NCI-H69 (cell line): Measurements from ENCODE around the gene PLIN3.
A peak's percentile ranks its signal among the peaks of the same experiment; 100 is the strongest.
"Not testable (repeated sequence)": the region's sequence is repeated elsewhere in the genome, so short reads cannot be mapped to it uniquely, and the experiment has no call there.

Experiments
- DNase-seq: peaks from one replicate; lab custom pipeline; 2025; lab: John Stamatoyannopoulos, UW

The PLIN3 gene

GRCh38 chr19:4847190-4847973, 20.1 kb downstream of the PLIN3 start:
- DNase-seq: no peak

- DNase-seq: peak; percentile 25
Measured at GRCh38 chr19:4845975-4846374, 21.5 kb downstream of the PLIN3 start.

GRCh38 chr19:4844348-4845179, 22.9 kb downstream of the PLIN3 start:
- no peak for DNase-seq

GRCh38 chr19:4843647-4843965, 23.9 kb downstream of the PLIN3 start:
- no peak for DNase-seq

GRCh38 chr19:4839192-4839591, 28.3 kb downstream of the PLIN3 start:
- no peak for DNase-seq

GRCh38 chr19:4832776-4833175, 34.7 kb downstream of the PLIN3 start:
- DNase-seq: no peak

GRCh38 chr19:4831979-4832340, 35.5 kb downstream of the PLIN3 start:
- not testable (repeated sequence) for DNase-seq

GRCh38 chr19:4831304-4831978, 36.0 kb downstream of the PLIN3 start, which contains the start of gene TICAM1:
TICAM1 (minus strand) TSS chr19:4831712; CDS start chr19:4818377, 13,335 bp downstream.
- peak; percentile 47 for DNase-seq

GRCh38 chr19:4830768-4831265, 36.6 kb downstream of the PLIN3 start:
- DNase-seq: no peak

- no peak for DNase-seq
Measured at GRCh38 chr19:4830332-4830731, 37.1 kb downstream of the PLIN3 start.

GRCh38 chr19:4829001-4829712, 38.3 kb downstream of the PLIN3 start:
- no peak for DNase-seq

GRCh38 chr19:4823577-4823976, 43.9 kb downstream of the PLIN3 start:
- DNase-seq: no peak

GRCh38 chr19:4822354-4822753, 45.1 kb downstream of the PLIN3 start:
- not testable (repeated sequence) for DNase-seq

- DNase-seq: no peak
Measured at GRCh38 chr19:4821265-4821664, 46.2 kb downstream of the PLIN3 start.

GRCh38 chr19:4817467-4818277, 49.8 kb downstream of the PLIN3 start:
- no peak for DNase-seq

GRCh38 chr19:4816950-4817278, 50.6 kb downstream of the PLIN3 start:
- DNase-seq: no peak

- DNase-seq: no peak
Measured at GRCh38 chr19:4816202-4816949, 51.1 kb downstream of the PLIN3 start.

GRCh38 chr19:4815426-4816201, 51.9 kb downstream of the PLIN3 start:
- DNase-seq: peak; percentile 96

- no peak for DNase-seq
Measured at GRCh38 chr19:4814625-4815425, 52.6 kb downstream of the PLIN3 start.
